Embryonic facial prominence (tissue), 1 donor: ENCODE measurements around the gene TBC1D4.

Experiments used
- DNase-seq: peaks from one replicate; pipeline ENCODE4 v3.0.0-alpha.2; 2016; ENCODE audit errors: extremely low spot score

TBC1D4 gene

DNA sequence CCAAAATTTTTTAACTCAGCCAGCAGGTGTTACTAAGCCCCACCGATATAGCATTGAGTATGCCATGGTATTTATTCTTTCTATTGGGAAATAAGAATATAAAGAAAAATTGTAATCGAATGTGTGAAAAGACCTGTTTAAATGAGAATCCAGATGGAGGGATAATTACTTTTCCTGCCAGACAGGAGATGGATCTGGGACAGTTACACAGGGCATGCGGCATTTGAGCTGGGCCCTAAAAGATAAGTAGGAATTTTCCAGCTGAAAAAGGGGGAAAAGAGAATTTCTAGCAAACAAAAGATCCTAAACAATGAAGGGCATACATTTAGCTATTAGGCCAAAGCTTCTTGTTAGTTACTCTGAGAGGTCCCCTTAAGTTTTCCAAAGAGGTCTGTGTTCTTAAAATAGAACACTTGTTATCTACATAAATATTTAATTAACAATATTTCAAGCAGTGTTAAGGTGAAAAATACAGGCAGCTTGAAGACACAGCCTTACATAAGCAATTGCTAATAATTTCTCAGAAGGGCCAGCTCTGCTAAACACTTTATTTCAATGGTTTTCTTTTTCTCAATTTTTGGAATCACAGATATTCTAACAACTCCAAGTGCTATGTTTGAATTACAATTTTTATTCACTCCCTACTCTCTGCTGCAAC, 63.7 kb downstream of the TBC1D4 start:
- no peak for DNase-seq

DNA sequence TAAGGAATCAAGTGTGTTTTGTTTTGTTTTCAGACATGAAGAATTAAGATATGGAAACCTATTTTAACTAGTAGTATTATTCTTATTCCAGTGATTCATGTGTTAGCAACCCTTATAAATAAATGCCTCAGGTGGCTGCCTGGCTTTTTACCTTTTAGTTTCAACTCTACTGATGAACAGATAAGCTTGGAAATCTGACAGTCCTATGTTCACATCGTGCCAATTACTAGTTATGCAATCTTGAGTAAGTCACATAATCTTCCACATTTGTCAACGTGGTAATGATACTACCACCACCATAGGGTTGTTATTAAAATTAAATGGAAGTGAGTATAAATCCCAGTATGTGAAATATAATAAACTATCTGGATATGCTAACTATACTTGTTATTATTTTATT, 64.3 kb downstream of the TBC1D4 start:
- DNase-seq, result no peak

DNA sequence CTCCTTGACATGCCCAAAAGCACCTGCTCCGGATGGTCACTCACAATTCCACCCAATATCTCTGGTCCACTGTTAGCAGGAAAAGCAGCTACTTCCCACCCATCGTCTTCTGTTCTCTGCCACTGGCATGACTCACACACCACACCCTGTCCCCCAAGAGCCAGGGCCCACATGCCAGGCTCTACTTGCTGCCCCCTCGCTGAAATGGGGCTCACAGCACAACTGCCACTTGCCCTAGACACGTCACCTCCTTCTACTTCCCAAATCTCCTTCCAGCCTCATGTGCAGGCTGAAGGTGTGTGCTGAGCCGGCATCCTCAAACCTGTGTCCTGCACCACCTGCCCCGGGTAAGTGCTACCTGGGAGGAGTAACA, 65.0 kb downstream of the TBC1D4 start:
- DNase-seq, result no peak

DNA sequence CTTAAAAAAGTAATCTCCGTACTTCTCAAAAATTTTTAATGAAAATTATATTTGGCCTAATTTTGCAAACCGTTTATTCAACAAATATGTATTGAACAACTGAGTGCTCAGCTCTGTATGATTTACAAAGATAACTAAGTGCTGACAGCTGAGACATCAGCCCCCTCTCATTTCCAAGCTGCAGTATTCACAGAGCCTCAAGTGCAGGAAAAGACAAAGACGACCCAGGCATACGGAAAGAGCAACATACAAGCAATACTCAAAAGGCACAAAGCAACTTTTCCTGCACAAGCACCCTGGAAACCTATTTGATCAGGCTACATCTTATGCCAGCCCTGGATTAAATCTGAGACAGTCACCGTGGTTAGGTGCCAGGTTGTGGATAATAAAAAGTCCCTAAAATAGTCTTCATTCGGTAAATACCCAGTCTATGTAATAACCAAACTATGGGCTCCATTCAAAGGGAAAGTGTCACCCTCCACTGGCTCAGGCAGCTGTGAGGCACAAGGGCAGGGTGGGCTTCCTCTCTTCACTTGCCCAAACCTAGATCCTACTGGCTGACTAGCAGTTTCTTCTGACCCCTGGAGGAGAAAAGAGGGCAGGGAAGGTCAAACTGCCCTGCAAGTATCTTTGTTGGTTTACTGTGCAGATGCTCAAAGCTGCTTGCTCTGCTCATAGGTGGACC, 65.5 kb downstream of the TBC1D4 start:
- no peak for DNase-seq

DNA sequence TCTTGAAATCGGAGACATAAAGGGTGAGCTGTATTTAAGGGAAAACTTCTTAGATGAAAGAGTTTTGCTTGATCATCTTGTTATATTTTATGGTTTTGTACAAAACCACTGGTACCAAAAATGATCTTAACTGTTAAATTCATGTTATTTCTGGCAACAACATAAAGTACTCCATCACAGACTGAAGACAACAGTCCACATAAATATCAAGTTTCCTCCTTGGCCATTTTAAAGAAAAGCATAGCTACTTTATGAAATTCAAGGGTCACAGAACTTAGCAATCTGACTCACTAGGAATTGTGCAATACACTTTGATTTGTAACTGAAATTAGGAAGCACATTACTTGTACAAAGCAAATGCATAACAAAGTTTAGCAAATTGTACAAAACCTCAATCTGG, 66.3 kb downstream of the TBC1D4 start:
- DNase-seq, result no peak

- no peak for DNase-seq
Observed at GRCh38 chr13:75415171-75415570, 66.8 kb downstream of the TBC1D4 start.

DNA sequence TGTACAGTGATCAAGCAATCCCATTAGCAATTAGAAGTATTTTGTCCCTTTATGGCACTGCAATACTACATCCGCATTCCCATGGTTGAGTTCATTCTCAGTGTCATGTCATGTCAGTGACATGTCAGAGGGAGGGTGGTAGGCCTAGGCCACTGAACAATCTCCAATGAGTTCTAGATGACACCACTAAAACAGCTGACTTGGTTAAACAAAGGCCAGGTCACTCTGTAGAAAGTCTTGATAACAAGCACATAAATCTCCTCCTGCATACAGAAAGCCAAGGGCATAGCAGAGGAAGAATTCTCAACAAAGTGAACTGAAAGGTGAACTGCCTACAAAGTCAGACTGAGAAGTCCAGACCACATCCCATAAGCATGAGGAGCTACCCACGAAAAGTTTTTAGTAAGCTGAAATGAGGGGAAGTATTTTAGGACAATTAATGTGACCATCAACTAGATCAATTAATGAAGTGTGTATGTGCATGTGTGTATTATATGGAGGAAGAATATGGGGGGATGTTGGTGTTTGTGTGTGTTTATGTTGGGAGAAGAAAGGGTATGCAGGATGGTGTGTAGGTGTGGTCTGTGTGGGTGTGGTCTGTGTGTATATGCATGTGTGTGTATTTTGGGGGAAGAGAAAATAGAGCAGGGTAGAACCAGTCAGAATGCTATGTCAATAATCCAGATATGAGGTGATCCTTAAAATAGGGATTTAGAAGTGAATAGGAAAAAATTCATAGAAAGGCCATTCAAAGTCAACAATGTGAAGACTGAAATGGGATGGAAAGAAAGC, 67.7 kb downstream of the TBC1D4 start:
- no peak for DNase-seq

GRCh38 chr13:75411924-75412537, 69.9 kb downstream of the TBC1D4 start:
- no peak for DNase-seq

GRCh38 chr13:75410207-75410606, 71.8 kb downstream of the TBC1D4 start:
- DNase-seq, result no peak

- no peak for DNase-seq
Observed at GRCh38 chr13:75407998-75408397, 74.0 kb downstream of the TBC1D4 start.

DNA sequence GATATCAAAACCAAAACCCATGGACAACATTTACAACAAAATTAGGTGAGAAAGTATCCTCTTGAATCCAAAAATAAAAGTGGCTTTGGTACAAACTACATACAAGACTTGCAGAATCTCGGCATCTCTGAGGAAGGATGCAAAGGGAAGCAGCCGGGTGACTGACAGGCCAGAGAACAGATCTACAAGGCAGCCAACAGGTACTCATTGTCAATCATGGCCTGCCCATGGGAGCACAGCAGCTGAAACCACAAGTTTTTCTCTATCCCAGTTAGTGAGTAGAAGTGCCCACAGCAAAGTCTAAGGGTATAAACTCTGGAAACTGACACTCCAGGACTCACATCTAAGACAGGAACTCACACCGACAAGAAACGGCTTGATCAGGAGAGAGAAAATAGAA, 74.5 kb downstream of the TBC1D4 start:
- no peak for DNase-seq

DNA sequence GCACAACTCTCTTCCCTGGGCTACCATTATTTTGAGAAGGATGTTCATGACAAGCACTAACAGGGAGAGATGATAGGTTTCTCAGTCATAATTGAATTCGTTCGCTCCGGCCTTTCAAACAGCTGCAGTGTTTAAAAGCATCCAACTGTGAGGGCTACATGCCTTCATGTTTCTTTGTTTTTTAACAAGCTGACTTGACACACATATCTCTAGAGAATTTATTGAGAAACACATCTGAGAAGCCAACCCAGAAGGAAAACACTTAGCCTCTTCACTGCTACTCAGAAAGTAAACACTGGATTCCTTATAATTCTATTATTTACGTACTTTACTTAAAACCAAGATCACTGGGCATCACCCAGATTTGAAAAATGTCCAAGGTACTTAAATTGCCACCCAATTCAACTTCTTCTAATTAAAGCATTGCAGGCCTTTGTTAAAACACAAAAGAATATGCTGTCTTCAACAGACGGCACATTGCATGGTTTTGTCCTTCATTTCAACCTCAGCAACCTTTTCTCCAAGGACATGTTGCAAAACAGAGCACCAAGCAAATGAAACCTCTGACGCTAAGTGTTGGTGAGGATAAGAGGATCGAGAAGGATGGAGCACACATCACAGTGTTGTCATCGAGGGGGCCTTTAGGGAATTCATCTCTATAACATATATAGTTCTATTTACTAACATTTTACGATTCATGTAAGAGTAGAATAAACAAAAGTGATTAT, 75.8 kb downstream of the TBC1D4 start:
- DNase-seq, result no peak

DNA sequence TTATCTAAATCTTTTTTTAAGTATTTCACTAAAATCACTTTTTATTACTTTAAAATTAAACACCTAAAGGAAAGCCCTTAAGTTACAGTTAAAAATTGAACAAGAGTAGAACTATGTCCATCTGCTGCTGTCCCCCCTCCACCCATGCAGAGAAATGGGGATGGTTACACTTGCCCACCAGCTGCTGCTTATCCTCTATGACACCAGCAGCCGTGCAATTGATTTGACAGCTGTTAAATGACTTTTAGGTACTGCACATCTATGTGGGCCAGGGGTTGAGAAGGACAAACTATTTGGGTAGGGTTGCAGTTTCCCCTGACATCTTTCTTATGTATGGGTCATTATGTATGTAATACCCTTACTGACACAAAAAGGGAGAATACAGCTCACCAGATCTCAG, 77.2 kb downstream of the TBC1D4 start:
- no peak for DNase-seq

- DNase-seq, result no peak
Observed at GRCh38 chr13:75402787-75403186, 79.2 kb downstream of the TBC1D4 start.

DNA sequence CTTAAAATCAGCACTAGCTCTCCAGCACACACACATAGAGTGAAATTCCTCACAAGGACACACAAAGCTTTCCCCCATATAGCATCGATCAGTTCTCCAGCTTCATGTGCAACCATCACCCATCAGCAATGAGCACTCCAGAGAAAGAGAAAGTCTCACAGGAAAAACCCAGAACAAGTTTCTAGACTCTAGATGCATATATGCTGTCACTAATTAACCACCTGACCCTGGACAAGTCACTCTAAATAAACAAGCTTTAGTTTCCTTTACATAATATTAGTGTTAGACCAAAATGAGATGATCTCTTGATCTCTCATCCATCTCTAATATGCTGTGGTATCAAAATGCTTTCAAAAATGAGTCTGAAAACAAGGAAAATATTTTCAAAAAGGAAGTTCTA, 81.2 kb downstream of the TBC1D4 start:
- no peak for DNase-seq

- no peak for DNase-seq
Observed at GRCh38 chr13:75399879-75400217, 82.1 kb downstream of the TBC1D4 start.

GRCh38 chr13:75399168-75399878, 82.6 kb downstream of the TBC1D4 start:
- DNase-seq, result no peak

GRCh38 chr13:75398072-75398471, 83.9 kb downstream of the TBC1D4 start:
- DNase-seq, result no peak

GRCh38 chr13:75395901-75396300, 86.1 kb downstream of the TBC1D4 start:
- DNase-seq, result no peak

- no peak for DNase-seq
Observed at GRCh38 chr13:75395066-75395465, 86.9 kb downstream of the TBC1D4 start.

DNA sequence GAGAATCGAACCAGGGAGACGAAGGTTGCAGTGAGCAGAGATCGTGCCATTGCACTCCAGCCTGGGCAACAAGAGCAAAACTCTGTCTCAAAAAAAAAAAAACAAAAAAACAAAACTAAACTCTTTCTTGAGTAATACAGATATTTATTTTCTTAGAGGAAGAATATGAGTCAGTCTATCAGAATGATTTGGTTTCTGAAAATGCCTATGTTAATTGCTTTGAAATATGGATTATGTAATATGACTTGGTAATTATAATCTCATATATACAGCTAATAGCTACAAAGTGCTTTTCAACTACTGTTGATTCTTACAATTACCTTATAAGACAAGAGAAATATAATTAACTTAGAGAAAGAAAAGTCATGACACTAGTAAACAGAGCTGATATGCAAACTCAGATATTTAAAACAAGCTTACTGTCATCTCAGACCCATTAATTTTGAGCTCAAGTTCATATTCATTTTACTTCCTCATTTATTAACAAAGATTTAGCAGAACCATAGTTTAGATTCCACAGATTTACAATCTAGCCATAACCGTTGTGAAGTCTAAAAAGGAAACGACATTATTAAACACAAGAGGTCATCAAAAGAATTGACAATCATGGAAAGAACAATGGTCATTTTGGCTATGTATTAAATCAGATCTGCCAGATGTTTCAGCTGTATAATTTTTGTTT, 88.0 kb downstream of the TBC1D4 start:
- no peak for DNase-seq
